ENCODE results near the gene CSF3R.
"Not testable (repeated sequence)": the region's sequence is repeated elsewhere in the genome, so short reads cannot be mapped to it uniquely, and the experiment has no call there.

CSF3R gene

GRCh38 chr1:36513676-36514473 is 31.2 kb upstream of the CSF3R start:
- H3K4me1 ChIP-seq (ENCODE audit: control insufficient read depth in 5 of 5, insufficient read depth in 5 of 5, low read length in 5 of 5) = no peaks in the 10 kb centered on the region
- H3K27ac ChIP-seq (ENCODE audit: low read depth, low read length) = no peak overlapping the region
- peaks cover 0 to 12% (median 7%) of the 10 kb centered on the region in 5 donors for H3K27me3 ChIP-seq (ENCODE audit: control insufficient read depth in 5 of 5, insufficient read depth in 4 of 5, low read length in 5 of 5)
- H3K9me3 ChIP-seq (ENCODE audit: control insufficient read depth in 5 of 5, low read length in 5 of 5) = no peaks in the 10 kb centered on the region
- no peak overlapping the region for H3K9ac ChIP-seq (ENCODE audit: low read length in 5 of 5)
- H3K36me3 ChIP-seq (ENCODE audit: control insufficient read depth in 5 of 5, insufficient read depth in 5 of 5, low read length in 5 of 5) = no peaks in the 10 kb centered on the region
- no peak overlapping the region for H3K4me3 ChIP-seq (ENCODE audit: low read depth in 1 of 5, low read length in 5 of 5)

- no peak overlapping the region for H3K9ac ChIP-seq (ENCODE audit: low read length in 5 of 5)
- no peaks in the 10 kb centered on the region for H3K9me3 ChIP-seq (ENCODE audit: control insufficient read depth in 5 of 5, low read length in 5 of 5)
- no peak overlapping the region for H3K4me3 ChIP-seq (ENCODE audit: low read depth in 1 of 5, low read length in 5 of 5)
- H3K27me3 ChIP-seq (ENCODE audit: control insufficient read depth in 5 of 5, insufficient read depth in 4 of 5, low read length in 5 of 5) = peaks cover under 1 to 12% (median 7%) of the 10 kb centered on the region in 5 donors
- H3K36me3 ChIP-seq (ENCODE audit: control insufficient read depth in 5 of 5, insufficient read depth in 5 of 5, low read length in 5 of 5) = no peaks in the 10 kb centered on the region
- H3K27ac ChIP-seq (ENCODE audit: low read depth, low read length) = no peak overlapping the region
- H3K4me1 ChIP-seq (ENCODE audit: control insufficient read depth in 5 of 5, insufficient read depth in 5 of 5, low read length in 5 of 5) = no peaks in the 10 kb centered on the region
Observed at GRCh38 chr1:36512842-36513241, 30.1 kb upstream of the CSF3R start.

DNA sequence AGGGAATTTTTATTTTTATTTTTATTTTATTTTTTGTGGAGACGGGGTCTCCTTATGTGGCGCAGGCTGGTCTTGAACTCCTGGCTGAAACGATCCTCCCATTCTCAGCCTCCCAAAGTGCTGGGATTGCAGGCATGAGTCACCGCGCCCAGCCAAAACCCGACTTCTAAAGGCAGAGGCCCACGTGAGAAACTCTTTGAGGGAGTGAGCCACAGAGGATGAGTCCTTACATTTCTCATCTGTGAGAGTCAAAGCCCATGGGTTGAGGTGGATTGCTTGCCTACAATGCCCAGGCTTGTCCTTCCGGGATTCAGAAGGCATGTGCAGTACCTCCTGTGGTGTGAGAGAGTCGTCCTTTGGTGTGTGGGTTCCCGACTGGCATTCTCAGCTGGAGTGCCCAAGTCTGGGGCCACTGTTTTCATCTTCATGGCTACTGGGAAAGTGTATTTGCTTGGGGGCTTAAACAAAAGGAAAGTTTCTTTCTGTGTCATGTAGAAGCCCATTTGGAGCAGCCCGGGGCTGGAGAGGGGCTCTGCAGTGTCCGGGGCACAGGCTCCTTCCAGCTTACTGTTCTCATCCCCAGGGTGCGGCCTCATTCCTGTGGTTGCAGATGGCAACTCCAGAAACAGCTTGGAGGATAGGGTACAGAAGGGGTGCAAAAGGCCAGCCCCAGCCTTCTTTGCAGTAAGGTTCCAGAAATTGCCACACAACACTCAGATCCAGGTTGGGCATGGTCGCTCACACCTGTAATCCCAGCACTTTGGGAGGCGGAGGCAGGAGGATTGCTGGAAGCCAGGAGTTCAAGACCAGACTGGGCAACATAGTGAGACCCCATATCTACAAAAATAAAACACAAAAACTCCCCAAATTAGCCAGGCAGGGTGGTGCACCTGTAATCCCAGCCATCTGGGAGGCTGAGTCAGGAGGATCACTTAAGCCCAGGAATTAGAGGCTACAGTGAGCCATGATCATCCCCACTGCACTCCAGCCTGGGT is 29.4 kb upstream of the CSF3R start:
- H3K9ac ChIP-seq (ENCODE audit: low read length in 5 of 5) = no peak overlapping the region
- H3K4me1 ChIP-seq (ENCODE audit: control insufficient read depth in 5 of 5, insufficient read depth in 5 of 5, low read length in 5 of 5) = no peaks in the 10 kb centered on the region
- H3K9me3 ChIP-seq (ENCODE audit: control insufficient read depth in 5 of 5, low read length in 5 of 5) = no peaks in the 10 kb centered on the region
- H3K36me3 ChIP-seq (ENCODE audit: control insufficient read depth in 5 of 5, insufficient read depth in 5 of 5, low read length in 5 of 5) = no peaks in the 10 kb centered on the region
- H3K27ac ChIP-seq (ENCODE audit: low read depth, low read length) = no peak overlapping the region
- peaks cover 8 to 19% (median 14%) of the 10 kb centered on the region in 5 donors for H3K27me3 ChIP-seq (ENCODE audit: control insufficient read depth in 5 of 5, insufficient read depth in 4 of 5, low read length in 5 of 5)
- no peak overlapping the region for H3K4me3 ChIP-seq (ENCODE audit: low read depth in 1 of 5, low read length in 5 of 5)

GRCh38 chr1:36511220-36511619 is 28.5 kb upstream of the CSF3R start:
- H3K36me3 ChIP-seq (ENCODE audit: control insufficient read depth in 5 of 5, insufficient read depth in 5 of 5, low read length in 5 of 5); H3K9ac ChIP-seq (ENCODE audit: low read length in 5 of 5); H3K9me3 ChIP-seq (ENCODE audit: control insufficient read depth in 5 of 5, low read length in 5 of 5); H3K27ac ChIP-seq (ENCODE audit: low read depth, low read length); H3K4me3 ChIP-seq (ENCODE audit: low read depth in 1 of 5, low read length in 5 of 5); H3K4me1 ChIP-seq (ENCODE audit: control insufficient read depth in 5 of 5, insufficient read depth in 5 of 5, low read length in 5 of 5): not testable (repeated sequence)
- H3K27me3 ChIP-seq (ENCODE audit: control insufficient read depth in 5 of 5, insufficient read depth in 4 of 5, low read length in 5 of 5) = peaks cover 8 to 26% (median 19%) of the 10 kb centered on the region in 5 donors

GRCh38 chr1:36510418-36510817 is 27.7 kb upstream of the CSF3R start:
- Histone ChIP-seq H3K9me3 (ENCODE audit: control insufficient read depth in 5 of 5, low read length in 5 of 5) (no peaks in the 10 kb centered on the region), H3K27me3 (ENCODE audit: control insufficient read depth in 5 of 5, insufficient read depth in 4 of 5, low read length in 5 of 5) (peaks cover 8 to 26% (median 19%) of the 10 kb centered on the region in 5 donors), H3K4me3 (ENCODE audit: low read depth in 1 of 5, low read length in 5 of 5) (no peak overlapping the region), H3K36me3 (ENCODE audit: control insufficient read depth in 5 of 5, insufficient read depth in 5 of 5, low read length in 5 of 5) (no peaks in the 10 kb centered on the region), H3K9ac (ENCODE audit: low read length in 5 of 5) (no peak overlapping the region), H3K4me1 (ENCODE audit: control insufficient read depth in 5 of 5, insufficient read depth in 5 of 5, low read length in 5 of 5) (no peaks in the 10 kb centered on the region), H3K27ac (ENCODE audit: low read depth, low read length) (no peak overlapping the region)

DNA sequence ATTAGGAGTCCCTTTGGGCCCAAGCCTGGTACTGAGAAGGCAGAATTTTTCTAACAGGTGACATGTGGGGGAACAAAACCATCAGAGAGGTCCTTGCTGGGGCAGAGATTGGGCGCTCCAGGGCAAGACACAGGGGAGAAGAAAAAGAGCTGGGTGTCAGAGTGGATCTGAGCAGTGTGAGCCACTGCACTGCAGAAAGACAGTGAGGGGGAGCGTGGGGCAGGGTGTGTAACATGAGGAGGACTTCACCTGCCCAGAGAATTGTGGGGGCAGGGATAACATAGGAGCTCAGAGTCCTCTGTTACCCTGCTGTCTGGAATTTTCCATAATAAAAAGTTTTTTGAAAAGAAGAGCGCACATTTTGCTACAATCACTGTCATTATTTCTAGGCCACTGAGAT is 25.5 kb upstream of the CSF3R start:
- H3K27ac ChIP-seq (ENCODE audit: low read depth, low read length) = no peak overlapping the region
- H3K36me3 ChIP-seq (ENCODE audit: control insufficient read depth in 5 of 5, insufficient read depth in 5 of 5, low read length in 5 of 5) = no peaks in the 10 kb centered on the region
- H3K4me1 ChIP-seq (ENCODE audit: control insufficient read depth in 5 of 5, insufficient read depth in 5 of 5, low read length in 5 of 5) = no peaks in the 10 kb centered on the region
- peaks cover 8 to 21% (median 15%) of the 10 kb centered on the region in 5 donors for H3K27me3 ChIP-seq (ENCODE audit: control insufficient read depth in 5 of 5, insufficient read depth in 4 of 5, low read length in 5 of 5)
- H3K4me3 ChIP-seq (ENCODE audit: low read depth in 1 of 5, low read length in 5 of 5) = no peak overlapping the region
- H3K9me3 ChIP-seq (ENCODE audit: control insufficient read depth in 5 of 5, low read length in 5 of 5) = no peaks in the 10 kb centered on the region
- no peak overlapping the region for H3K9ac ChIP-seq (ENCODE audit: low read length in 5 of 5)

DNA sequence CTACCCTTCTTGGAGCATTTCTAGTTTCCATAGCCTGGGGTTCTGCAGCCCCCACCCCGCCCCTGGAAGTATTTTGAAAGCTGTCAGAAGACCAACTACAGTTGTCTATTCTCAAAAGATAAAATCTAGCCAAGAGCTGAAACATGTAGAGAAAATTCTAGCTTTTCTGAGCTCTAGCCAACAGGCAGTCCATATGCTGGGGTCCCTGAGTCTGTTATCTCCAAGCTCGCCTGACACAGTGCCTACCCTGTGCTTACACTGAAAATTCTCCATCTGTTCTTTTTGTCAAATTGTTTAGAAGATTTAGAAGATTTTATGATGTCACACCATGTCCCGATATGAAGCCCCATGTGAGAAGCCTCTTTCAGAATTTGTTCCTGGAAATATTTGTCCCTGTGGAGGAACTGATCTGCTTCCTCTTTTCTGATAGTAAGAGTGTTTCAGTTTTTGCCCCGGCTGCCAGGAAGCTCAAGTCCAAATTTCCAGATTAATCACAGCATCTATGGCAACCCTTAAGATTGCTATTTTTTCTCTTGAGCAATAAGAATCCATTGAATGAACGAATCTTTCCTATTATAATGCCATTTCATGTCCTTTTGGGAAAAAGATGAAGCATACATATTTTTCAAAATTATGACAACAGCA is 23.7 kb upstream of the CSF3R start:
- H3K4me3 ChIP-seq (ENCODE audit: low read depth in 1 of 5, low read length in 5 of 5) = no peak overlapping the region
- H3K4me1 ChIP-seq (ENCODE audit: control insufficient read depth in 5 of 5, insufficient read depth in 5 of 5, low read length in 5 of 5) = no peaks in the 10 kb centered on the region
- H3K9me3 ChIP-seq (ENCODE audit: control insufficient read depth in 5 of 5, low read length in 5 of 5) = no peaks in the 10 kb centered on the region
- H3K27me3 ChIP-seq (ENCODE audit: control insufficient read depth in 5 of 5, insufficient read depth in 4 of 5, low read length in 5 of 5) = peaks cover 8 to 21% (median 12%) of the 10 kb centered on the region in 5 donors
- no peak overlapping the region for H3K27ac ChIP-seq (ENCODE audit: low read depth, low read length)
- no peaks in the 10 kb centered on the region for H3K36me3 ChIP-seq (ENCODE audit: control insufficient read depth in 5 of 5, insufficient read depth in 5 of 5, low read length in 5 of 5)
- H3K9ac ChIP-seq (ENCODE audit: low read length in 5 of 5) = no peak overlapping the region

DNA sequence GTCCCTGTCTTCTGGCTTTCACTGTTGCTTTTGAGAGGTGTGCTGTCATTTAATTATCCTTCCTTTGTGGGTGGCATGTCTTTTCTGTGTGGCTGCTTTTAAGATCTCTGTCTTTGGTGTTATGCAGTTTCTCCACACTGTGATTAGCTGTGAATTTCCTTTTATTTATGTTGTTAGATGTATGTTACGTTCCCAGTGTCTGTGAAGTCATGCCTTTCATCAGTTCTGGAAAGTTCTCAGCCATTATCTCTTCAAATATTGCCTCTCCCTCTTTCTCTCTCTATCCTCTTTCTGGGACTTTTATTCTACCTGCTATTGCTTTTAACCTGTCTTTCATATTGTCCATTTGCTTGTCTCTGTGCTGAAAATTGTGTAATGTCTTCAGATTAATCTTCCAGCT is 21.0 kb upstream of the CSF3R start:
- H3K4me3 ChIP-seq (ENCODE audit: low read depth in 1 of 5, low read length in 5 of 5) = no peak overlapping the region
- no peak overlapping the region for H3K27ac ChIP-seq (ENCODE audit: low read depth, low read length)
- no peak overlapping the region for H3K9ac ChIP-seq (ENCODE audit: low read length in 5 of 5)
- peaks cover 3 to 17% (median 12%) of the 10 kb centered on the region in 5 donors for H3K27me3 ChIP-seq (ENCODE audit: control insufficient read depth in 5 of 5, insufficient read depth in 4 of 5, low read length in 5 of 5)
- no peaks in the 10 kb centered on the region for H3K4me1 ChIP-seq (ENCODE audit: control insufficient read depth in 5 of 5, insufficient read depth in 5 of 5, low read length in 5 of 5)
- no peaks in the 10 kb centered on the region for H3K36me3 ChIP-seq (ENCODE audit: control insufficient read depth in 5 of 5, insufficient read depth in 5 of 5, low read length in 5 of 5)
- H3K9me3 ChIP-seq (ENCODE audit: control insufficient read depth in 5 of 5, low read length in 5 of 5) = no peaks in the 10 kb centered on the region

DNA sequence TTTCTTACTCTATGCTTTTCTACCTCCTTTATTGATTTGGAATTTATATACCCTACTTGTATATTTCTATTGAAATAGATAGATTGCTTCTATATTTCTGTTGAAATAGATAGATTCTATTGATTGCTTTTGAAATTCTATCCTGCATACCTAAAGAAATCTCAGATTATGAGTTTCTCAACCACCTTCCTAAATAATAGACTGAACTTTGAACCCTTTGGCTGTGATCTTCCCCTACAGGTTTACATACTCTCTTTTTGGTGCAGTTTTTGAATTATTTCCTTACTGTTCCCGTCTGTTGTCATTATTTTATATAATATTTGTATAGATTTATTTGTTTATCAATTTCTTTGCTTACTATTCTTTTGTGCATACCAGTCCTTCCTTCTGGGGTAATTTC is 20.4 kb upstream of the CSF3R start:
- Histone ChIP-seq H3K4me3 (ENCODE audit: low read depth in 1 of 5, low read length in 5 of 5) (no peak overlapping the region), H3K9ac (ENCODE audit: low read length in 5 of 5) (no peak overlapping the region)

More for the DNA sequence above, 20.4 kb upstream of the CSF3R start:
- peaks cover 3 to 17% (median 12%) of the 10 kb centered on the region in 5 donors for H3K27me3 ChIP-seq (ENCODE audit: control insufficient read depth in 5 of 5, insufficient read depth in 4 of 5, low read length in 5 of 5)
- no peak overlapping the region for H3K27ac ChIP-seq (ENCODE audit: low read depth, low read length)
- H3K9me3 ChIP-seq (ENCODE audit: control insufficient read depth in 5 of 5, low read length in 5 of 5) = no peaks in the 10 kb centered on the region
- no peaks in the 10 kb centered on the region for H3K4me1 ChIP-seq (ENCODE audit: control insufficient read depth in 5 of 5, insufficient read depth in 5 of 5, low read length in 5 of 5)
- H3K36me3 ChIP-seq (ENCODE audit: control insufficient read depth in 5 of 5, insufficient read depth in 5 of 5, low read length in 5 of 5) = no peaks in the 10 kb centered on the region
